ENCODE measurements around the gene PDE2A.

PDE2A gene

DNA sequence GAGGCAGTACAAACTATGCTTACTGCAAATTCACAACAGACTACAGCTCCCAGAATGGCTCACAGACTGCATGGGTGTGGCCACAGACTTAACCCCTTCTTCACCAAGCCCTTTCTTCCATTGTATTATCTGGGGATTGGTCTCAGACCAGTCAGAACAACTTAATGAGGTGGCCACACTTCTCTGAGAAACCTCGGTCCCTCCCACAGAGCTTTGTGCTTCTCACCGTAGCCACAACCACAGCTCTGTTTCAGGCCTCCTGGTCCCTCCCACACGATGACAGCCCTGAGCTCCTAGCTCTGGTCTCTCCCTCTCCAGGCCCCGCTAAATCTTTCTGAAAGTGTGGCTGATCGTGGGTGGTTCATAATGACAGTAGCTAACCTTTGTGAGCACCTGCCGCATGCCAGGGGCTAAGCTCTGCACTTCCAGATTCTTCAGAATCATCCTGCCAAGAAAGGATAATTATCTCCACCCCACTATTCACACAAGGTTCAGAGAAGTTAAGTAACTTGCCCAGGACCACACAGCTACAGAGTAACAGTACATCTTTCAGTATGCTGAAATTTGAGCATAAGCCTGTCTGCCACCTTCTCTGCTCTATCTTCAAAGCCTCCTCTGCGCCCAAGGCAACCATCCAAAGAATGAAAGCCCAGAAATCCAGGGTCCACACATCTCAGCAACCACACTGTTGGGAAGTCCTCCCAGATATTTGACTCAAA is 5.4 kb downstream of the PDE2A start:
- no peak for TF ChIP-seq GATA2 (IDR thresholded peaks at IDR 0.05; ENCODE audit: low read depth, low read length)
- no peak for TF ChIP-seq GATA3 (IDR thresholded peaks at IDR 0.05; ENCODE audit: low read depth, low read length)

DNA sequence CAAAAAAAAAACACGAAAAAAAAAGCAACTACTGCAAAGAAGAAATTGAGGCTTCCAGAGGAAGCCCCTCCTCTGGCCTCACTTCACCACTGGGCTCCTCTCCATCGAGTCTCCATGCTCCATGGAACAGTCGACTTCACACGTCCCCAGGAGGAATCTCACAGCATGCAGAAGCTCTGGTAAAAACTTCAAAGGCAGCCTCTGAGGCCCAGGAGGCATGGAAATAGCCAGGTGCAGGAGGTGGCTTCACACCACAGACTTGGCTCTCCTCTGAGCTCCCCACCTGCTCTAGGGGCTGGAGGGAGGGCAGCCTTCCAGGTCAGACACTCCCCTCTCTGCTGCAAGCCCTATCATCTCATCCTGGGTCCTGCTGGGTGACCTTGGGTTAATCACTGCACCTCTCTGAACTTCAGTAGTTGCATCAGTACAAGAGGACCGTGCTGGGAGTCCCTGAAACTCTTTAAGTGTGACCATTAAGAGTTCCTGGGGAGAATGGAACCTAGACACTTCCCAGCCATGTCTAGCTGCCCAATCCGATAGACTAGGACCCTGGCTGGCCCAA is 8.2 kb downstream of the PDE2A start:
- TF ChIP-seq GATA2 (IDR thresholded peaks at IDR 0.05; ENCODE audit: low read depth, low read length) (no peak), GATA3 (IDR thresholded peaks at IDR 0.05; ENCODE audit: low read depth, low read length) (no peak)

DNA sequence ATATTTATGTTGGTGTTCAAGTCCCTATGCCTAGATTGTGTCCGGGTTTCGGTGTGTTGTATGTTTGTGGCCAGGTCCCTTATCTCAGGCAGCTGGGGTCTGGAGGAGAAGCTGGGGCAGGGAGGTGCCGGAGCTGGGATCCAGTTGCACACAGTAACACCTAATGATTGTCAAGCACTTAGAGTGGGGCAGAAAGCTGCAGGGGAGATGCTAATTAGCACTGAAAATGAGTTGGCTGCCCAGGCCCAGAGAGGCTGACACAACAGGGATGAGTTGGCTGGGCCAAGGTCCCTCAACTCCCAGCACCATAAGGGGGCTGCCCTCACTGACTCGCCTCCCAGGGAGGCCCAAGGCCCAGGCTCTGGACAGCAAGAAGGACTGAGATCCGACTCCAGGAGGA is 12.2 kb downstream of the PDE2A start:
- TF ChIP-seq GATA3 (IDR thresholded peaks at IDR 0.05; ENCODE audit: low read depth, low read length) (no peak), GATA2 (IDR thresholded peaks at IDR 0.05; ENCODE audit: low read depth, low read length) (no peak)

DNA sequence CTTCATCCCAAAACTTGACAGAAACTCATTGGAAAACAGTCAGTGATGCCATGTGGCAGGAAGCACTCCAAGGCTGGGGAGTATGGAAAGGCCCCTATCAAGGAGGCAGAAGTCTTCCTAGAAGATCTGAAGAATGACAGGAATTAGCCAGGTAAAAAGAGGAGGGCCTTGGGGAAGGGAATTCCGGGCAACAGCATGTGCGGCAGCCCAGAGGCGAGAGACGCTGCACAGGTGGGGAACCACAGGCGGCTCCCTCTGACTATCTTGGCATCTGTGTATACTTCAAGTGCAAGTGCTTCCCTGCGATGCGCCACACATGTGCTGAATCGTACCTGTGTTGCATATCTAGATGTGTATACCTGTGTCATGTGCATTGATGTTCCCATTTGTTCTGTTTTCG is 12.7 kb downstream of the PDE2A start:
- TF ChIP-seq GATA2 (IDR thresholded peaks at IDR 0.05; ENCODE audit: low read depth, low read length), result no peak
- no peak for TF ChIP-seq GATA3 (IDR thresholded peaks at IDR 0.05; ENCODE audit: low read depth, low read length)

DNA sequence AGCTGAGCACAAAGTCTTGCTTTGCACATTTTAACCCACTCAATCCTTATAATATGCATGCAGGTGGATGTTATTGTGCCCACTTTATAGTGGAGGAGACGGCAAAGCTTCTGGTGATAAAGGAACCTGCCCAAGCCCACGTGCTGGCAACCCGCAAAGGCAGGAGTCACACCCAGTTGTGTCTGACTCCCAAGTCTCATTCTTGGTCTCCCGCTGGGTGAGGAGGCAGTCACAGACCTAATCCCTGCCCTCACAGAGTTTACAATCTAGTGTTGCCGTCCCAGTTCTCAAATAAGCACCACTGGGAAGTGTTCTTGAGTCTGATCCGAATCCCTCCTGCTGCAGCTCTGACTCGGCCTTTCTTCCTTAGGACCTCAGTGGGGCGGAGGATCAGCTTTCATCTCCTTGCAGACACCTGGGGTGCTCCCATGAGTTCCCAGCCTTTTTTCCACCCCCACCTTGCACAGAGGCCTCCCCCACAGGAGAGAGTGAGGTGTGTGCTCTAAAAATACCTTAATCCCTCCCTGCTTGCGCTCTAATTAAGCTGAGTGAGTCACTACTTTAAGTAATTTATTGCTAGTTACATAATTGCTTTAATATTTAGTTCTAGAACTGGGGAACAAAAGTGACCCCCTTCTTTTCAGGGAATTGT is 15.1 kb downstream of the PDE2A start:
- TF ChIP-seq GATA3 (IDR thresholded peaks at IDR 0.05; ENCODE audit: low read depth, low read length), result no peak
- TF ChIP-seq GATA2 (IDR thresholded peaks at IDR 0.05; ENCODE audit: low read depth, low read length), result no peak

DNA sequence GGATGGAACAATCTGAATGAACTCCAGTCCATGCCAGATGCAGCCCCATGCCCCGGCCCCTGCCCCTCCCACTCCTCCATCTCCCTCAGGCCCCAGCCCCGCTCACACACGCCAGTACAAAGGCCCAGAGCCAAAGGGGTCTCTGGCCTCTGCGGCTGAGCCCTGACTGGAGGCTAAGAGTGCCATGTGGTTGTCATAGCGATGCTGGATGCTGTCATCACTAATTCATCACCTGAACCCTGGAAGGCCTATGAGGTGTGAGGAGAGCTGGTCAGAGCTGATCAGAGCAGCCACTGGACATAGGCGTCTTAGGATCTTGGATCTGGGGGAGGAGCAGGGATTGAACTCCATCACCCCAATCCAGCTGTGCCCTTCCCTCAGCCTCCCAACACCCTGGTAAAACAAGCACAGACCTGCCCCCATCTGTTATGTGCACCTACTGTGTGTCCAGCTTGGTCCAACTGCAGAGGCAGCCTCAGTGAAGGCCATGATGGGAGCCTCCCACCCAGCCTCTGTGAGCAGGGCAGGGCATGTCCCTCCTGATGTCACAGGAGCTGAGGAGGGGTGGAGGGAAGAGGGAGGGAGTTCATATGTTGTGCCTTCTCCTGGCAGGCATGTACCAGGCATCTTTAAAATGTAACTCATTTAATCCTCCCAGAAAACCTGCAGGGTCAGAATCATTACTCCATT is 16.7 kb downstream of the PDE2A start:
- no peak for TF ChIP-seq GATA3 (IDR thresholded peaks at IDR 0.05; ENCODE audit: low read depth, low read length)
- no peak for TF ChIP-seq GATA2 (IDR thresholded peaks at IDR 0.05; ENCODE audit: low read depth, low read length)

DNA sequence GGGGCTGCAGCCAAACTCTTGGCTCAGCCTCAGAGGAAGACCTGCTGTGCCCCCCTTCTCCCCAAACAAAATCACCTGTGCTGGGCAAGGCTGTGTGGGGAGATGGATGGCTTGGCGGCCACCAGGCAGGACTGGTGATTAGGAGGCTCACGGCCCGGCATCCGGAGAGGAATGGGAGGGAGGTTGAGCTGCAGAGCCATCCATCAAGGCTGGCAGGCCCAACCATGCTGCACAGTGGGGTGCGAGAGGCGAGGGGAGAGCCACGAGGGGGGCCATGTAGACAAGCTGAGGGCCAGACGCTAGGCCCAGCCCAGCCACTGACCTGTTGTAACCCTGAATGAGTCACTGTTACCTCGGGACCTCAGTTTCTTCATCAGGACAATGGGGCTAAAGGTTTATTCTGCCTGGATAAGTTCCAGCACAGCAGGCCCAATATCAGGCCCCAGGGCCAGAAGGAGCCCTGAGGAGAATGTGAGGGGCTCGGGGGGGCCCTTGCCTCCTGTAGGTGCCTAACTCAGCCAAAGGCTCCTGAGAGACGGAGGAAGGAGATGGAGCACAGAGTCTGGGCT is 18.2 kb downstream of the PDE2A start:
- TF ChIP-seq GATA3 (IDR thresholded peaks at IDR 0.05; ENCODE audit: low read depth, low read length), result no peak

DNA sequence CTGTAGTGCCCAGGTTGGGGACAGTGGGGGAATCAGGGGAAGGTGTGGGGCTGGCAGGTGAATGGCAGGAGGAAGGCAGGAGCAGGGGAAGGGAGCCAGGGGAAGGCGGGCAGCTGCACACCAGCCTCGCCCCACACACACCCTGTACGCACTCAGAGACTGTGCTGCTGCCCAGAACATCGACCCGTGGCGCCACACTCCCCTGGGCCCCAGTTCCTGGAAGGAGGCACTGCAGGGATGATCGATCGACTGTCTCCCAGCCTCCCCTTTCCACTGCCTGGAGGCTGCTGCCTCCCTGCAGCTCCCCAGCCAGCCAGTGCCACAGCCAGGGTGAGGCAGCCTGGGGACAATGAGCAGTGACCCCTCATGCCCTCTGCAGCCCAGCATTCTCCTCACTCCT is 19.2 kb downstream of the PDE2A start:
- no peak for TF ChIP-seq GATA2 (IDR thresholded peaks at IDR 0.05; ENCODE audit: low read depth, low read length)
- no peak for TF ChIP-seq GATA3 (IDR thresholded peaks at IDR 0.05; ENCODE audit: low read depth, low read length)

DNA sequence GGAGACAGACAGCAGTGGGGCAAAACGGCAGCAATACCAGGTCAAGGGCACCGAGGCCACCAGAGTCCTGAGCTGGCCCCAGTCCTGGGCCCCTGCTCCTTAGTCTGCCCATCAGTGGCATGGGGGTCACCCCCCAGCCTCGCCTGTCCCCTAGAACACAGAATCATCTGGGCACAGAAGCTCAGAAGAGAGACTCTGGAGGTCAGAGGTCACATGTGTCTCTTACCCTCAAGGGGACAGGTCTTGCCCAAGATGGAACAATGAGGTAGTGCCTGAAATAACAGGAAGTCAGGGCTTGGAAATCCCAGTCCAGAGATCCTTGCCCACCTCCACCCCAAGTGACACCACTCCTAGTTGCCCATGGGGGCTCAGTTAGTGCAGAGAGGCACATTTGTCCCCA is 20.6 kb downstream of the PDE2A start:
- TF ChIP-seq GATA3 (IDR thresholded peaks at IDR 0.05; ENCODE audit: low read depth, low read length) (no peak), GATA2 (IDR thresholded peaks at IDR 0.05; ENCODE audit: low read depth, low read length) (no peak)

DNA sequence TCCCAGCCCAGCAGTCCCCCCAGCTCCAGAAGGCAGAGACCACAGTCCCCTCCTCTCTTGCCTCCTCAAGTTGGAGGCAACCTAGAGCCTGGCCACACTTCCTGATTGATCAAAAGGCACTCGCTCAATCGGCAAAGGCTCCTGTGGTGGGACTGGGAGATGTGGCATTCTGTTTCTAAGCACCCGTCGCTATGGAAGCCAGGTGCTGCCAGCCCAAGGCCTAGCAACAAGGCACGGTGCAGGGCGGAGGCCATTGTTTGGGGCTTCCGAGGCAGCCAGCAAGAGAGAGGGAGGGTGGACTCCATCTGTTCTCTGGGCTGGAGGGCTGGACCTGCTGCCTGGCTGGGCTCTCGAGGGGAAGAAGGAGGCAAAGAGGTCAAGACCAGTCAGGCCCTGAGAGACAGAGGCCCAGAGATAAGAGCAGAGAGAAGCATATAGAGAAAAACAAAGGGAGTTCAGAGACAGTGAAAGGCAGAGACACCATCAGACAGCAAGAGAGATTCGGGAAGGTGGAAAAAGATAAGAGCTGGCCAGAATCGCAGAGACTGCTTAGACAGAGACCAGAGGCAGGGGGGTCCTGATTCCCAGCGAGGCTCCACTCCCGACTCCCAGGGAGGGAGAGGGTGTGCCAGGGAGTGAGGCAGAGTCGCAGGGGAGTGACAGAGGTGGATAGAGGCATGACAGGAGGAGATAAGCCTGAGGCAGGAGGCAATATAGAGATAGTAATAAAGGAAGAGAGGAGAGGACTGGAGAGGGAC is 21.2 kb downstream of the PDE2A start:
- TF ChIP-seq GATA3 (IDR thresholded peaks at IDR 0.05; ENCODE audit: low read depth, low read length), result no peak
- TF ChIP-seq GATA2 (IDR thresholded peaks at IDR 0.05; ENCODE audit: low read depth, low read length), result peak; percentile 48

DNA sequence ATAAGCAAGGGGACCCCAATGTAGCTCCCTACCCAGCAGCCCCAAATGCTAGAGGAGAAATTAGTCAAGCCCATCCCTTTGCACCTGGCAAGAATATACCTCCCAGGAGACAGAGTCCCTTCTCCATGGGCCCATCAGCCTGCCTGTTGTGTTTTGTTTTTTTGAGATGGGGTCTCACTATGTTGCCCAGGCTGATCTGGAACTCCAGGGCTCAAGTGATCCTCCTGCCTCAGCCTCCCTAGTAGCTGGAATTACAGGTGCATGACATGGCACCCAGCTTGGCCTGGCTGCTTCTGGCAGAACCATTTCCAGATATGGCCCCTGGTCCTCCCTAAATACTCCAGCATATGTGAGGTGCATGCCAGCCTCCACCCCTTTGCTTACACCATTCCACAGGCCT is 22.1 kb downstream of the PDE2A start:
- no peak for TF ChIP-seq GATA3 (IDR thresholded peaks at IDR 0.05; ENCODE audit: low read depth, low read length)
- TF ChIP-seq GATA2 (IDR thresholded peaks at IDR 0.05; ENCODE audit: low read depth, low read length), result no peak

DNA sequence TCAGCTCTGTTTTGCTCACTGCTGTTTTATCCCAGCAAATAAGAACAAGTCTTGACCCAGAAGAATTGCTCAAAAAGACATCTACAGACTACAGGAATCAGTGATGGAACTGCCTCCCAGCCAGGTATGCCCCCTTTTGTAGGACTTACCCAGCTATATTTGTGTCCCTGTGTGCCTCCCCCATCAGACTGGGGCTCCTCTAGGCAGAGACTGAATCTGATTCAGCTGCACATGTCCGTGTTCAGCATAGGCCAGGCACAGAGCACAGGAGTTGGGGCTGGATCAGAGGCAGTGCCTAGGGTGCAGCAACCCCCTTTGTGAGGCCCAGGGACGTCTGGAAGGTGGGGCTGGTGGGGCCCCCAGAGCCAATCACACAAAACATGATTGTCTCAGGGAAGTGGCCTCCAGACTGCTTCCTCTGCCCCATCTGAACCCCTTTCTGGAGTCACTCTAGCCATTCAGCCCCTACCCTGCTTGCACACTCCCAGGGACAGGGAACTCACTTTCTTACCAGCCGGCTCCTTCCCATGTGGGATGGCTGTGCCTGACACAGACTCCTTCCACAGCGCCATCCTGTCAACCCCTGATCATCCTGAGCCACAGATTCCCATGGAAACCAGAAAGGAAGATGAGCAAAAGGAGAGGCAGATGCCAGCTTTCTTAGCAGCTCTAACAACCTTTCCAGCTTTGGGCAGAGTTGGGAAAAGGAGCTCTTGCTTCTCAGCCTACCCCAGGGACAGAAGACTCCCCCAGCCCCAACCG is 24.8 kb downstream of the PDE2A start:
- TF ChIP-seq GATA2 (IDR thresholded peaks at IDR 0.05; ENCODE audit: low read depth, low read length) (no peak), GATA3 (IDR thresholded peaks at IDR 0.05; ENCODE audit: low read depth, low read length) (no peak)
